Pancreas (tissue), 10 donors: ENCODE data around the gene KLHL26. TPM values are rescaled to one million over a fixed set of nuclear protein-coding genes. Genes with fewer than 3 reads are reported as not detected.
A peak's percentile ranks its signal among the peaks of the same experiment; 100 is the strongest.

ENCODE experiments used
- ATAC-seq, 4 donors: fragments of 200-7000 bp; cut with Tn5 transposase; one replicate each; pipeline versions ENCODE4 v1.8.0 to v1.9.1; 2020; ENCODE audit warnings: mild to moderate bottlenecking in 4 of 4, moderate library complexity in 4 of 4
- DNase-seq, 6 donors: peaks; one replicate each; pipeline ENCODE4 v3.0.0-alpha.2; 2020
- FAIRE-seq: peaks from 2 replicates; lab custom pipeline; 2012; peaks lifted over from hg19 to GRCh38; lab: Jason Lieb, UNC
- H3K27ac ChIP-seq, 4 donors: fragments of 200-600 bp; sonication (generic); 1 replicate in 3 of 4; 2 replicates in 1 of 4; pipeline versions ENCODE4 v1.5.0 to v1.8.0; 2020
- H3K27me3 ChIP-seq, 4 donors: fragments of 200-600 bp; one replicate each; pipeline ENCODE4 v1.8.0; 2021
- H3K36me3 ChIP-seq, 3 donors: fragments of 200-600 bp; sonication (generic) in 1 of 3; one replicate each; pipeline versions ENCODE4 v1.5.0 to v1.8.0; 2020 to 2021
- H3K4me1 ChIP-seq, 3 donors: fragments of 200-600 bp; one replicate each; pipeline ENCODE4 v1.8.0; 2021
- H3K4me3 ChIP-seq, 4 donors: fragments of 200-600 bp; sonication (generic) in 2 of 4; one replicate each; pipeline versions ENCODE4 v1.5.0 to v1.8.0; 2020 to 2021
- H3K9me3 ChIP-seq, 4 donors: fragments of 200-600 bp; one replicate each; pipeline ENCODE4 v1.8.0; 2021
- WGBS, 2 donors: extraction: QIAGEN DNeasy Blood & Tissue Kit; methylation state at CpG; one replicate each; pipeline ENCODE4 v1.1.7; 2013; 5-methylcytosine and 5-hydroxymethylcytosine counted together
- intact Hi-C, 3 donors: fragments of 100-400 bp; cut with DNase I; formaldehyde crosslinking; loops; one replicate each; pipeline versions ENCODE4 v1.11.1 to v1.14.2; 2022
- polyA plus RNA-seq, 2 donors: library from polyadenylated mRNA; stranded (reverse); fragments of 200-250 nt; gene quantifications; one replicate each; pipeline ENCODE4 v1.2.3, GENCODE V29; 2013
- total RNA-seq, 6 donors: library from RNA; stranded (reverse); fragmentation: NEBNext Ultra II Directional in 4 of 6; extraction: Animal tissue kit (Norgen Biotek cat#: 25700) in 4 of 6; gene quantifications; one replicate each; pipeline versions ENCODE4 v1.2.1 to v1.2.4, GENCODE V29; 2021 to 2023
- TF ChIP-seq, protein P1 (sequence below), 4 donors: fragments of 200-600 bp; sonication (generic) in 3 of 4; IDR thresholded peaks; one replicate each; pipeline versions ENCODE4 v1.5.0 to v1.8.0; 2021; ENCODE audit warnings: antibody characterized with exemption in 4 of 4
- donor health status: healthy with polysubstance abuse.
- donor health status: DM: no; HTN: no; CAD: no; lungs with moderate emphysema.
- donor health status: DM: no; HTN: no; CAD: no.
- donor health status: control.
- donor health status: control.
- donor health status: Bipolar disorder and iron deficiency.
- donor health status: DM: yes; HTN: yes; CAD: no.
- donor health status: DM: no; HTN: no; CAD: no.
- donor health status: DM: no; HTN: no; CAD: no.
- donor health status: DM: yes; HTN: yes; CAD: no.

KLHL26 gene
- total and polyA plus RNA-seq, 8 donors: 3.2 to 7.8 (median 5.0) TPM

DNA sequence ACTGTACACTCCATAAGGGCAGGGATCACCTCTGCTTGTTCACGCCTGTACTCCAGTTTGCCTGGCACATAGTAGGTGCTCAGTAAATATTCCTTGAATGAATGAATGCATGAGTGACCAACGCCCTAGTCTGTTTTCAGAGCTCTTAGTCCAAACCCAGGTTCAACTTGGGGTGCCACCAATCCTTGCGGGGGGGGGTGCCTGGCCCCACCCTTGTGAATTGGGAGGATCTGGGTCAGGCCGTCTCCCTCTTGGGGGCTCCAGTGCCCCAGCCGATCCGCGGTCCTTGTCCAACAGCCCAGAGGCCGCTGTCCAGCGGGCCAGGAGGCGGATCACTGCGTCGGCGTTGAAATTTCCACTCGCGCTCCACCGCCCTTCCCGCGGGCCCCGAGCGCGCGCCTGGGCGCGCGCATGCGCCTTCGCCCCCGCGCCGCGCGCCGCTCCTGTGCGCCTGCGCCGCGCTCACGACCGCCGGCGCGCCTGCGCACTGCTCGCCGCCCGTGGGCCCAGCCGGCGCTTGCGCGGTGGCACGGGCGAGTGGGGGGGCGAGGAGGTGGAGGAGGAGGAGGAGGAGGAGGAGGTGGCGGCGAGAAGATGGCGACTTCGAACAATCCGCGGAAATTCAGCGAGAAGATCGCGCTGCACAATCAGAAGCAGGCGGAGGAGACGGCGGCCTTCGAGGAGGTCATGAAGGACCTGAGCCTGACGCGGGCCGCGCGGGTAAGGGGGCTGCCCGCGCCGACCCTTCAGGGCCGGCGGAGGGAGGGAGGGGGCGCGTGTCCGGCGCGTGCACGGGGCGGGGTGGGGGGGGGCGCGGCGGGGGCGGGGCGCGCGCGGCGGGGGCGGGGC lies 46.5 kb downstream of the KLHL26 start, which contains the start of gene CRTC1:
TSS of gene CRTC1 (plus strand) at position 572 of the 849 bp plus-strand sequence. CDS start at position 595, 23 bp downstream.
- FAIRE-seq: no peak
- no peaks in the 10 kb centered on the region for H3K27me3 ChIP-seq
- intact Hi-C loops: no loop called here

DNA sequence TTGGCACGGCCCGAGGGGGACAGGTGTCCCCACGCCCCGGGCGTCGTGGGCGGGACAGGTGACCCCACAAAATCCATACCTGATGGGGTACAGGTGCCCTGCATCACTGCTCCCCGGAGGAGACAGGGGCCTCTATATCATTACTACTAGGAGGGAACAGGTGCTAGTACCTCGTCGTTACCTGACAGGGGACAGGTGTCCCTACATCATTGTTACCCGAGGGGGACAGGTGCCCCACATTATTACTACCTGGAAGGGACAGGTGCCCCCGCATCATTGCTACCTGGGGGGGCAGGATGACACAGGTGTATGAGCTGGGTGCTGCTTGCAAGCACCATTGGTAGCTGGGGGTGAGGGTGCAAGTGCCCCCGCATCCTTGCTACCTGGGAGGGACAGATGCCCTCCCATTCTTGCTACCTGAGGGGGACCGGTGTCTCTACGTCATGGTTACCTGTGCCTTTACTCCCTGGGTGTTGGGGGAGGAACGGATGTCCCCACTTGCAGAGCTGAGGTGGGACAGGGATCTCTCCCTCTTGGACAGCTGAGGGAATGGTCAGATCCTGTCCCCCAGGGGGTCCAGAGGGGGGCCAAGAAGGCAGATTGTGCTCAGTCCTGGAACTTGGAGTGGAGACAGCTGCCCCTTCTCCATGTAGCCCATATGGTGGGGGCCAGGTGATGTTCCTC lies 47.3 kb downstream of the KLHL26 start:
- Histone ChIP-seq H3K4me3 (peak overlapping the region; percentile 35 to 55 (median 44)), H3K9me3 (no peaks in the 10 kb centered on the region), H3K27ac (no peak overlapping the region), H3K27me3 (no peaks in the 10 kb centered on the region), H3K4me1 (peaks cover 0 to 3% (median 3%) of the 10 kb centered on the region in 3 donors), H3K36me3 (no peaks in the 10 kb centered on the region)
- 6 to 7% methylated on average over 14 to 16 of the region's 16 CpGs for WGBS, 2 donors
- intact Hi-C loops: no loop called here
- TF ChIP-seq, protein P1, sequence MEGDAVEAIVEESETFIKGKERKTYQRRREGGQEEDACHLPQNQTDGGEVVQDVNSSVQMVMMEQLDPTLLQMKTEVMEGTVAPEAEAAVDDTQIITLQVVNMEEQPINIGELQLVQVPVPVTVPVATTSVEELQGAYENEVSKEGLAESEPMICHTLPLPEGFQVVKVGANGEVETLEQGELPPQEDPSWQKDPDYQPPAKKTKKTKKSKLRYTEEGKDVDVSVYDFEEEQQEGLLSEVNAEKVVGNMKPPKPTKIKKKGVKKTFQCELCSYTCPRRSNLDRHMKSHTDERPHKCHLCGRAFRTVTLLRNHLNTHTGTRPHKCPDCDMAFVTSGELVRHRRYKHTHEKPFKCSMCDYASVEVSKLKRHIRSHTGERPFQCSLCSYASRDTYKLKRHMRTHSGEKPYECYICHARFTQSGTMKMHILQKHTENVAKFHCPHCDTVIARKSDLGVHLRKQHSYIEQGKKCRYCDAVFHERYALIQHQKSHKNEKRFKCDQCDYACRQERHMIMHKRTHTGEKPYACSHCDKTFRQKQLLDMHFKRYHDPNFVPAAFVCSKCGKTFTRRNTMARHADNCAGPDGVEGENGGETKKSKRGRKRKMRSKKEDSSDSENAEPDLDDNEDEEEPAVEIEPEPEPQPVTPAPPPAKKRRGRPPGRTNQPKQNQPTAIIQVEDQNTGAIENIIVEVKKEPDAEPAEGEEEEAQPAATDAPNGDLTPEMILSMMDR (IDR thresholded peaks at IDR 0.05): no peak
- DNase-seq (peak in 4 of 6 donors; percentile 34 to 54 (median 42)), ATAC-seq (no peak), FAIRE-seq (no peak)

More for the DNA sequence above, 46.5 kb downstream of the KLHL26 start, which contains the start of gene CRTC1:
- ATAC-seq (peak; percentile 86 to 97 (median 94)), DNase-seq (peak; percentile 90 to 96 (median 94))
- H3K4me1 ChIP-seq: peaks cover 0 to 3% (median 3%) of the 10 kb centered on the region in 3 donors
- H3K9me3 ChIP-seq: no peaks in the 10 kb centered on the region
- TF ChIP-seq, protein P1 (IDR thresholded peaks at IDR 0.05): no peak
- WGBS, 2 donors: 1% methylated on average over 69 to 76 of the region's 93 CpGs
- no peaks in the 10 kb centered on the region for H3K36me3 ChIP-seq
- H3K4me3 ChIP-seq: peak within 1 kb of the TSS; percentile 35 to 55 (median 44)
- H3K27ac ChIP-seq: peak within 1 kb of the TSS in 3 of 4 donors; percentile 55 to 72 (median 67)

DNA sequence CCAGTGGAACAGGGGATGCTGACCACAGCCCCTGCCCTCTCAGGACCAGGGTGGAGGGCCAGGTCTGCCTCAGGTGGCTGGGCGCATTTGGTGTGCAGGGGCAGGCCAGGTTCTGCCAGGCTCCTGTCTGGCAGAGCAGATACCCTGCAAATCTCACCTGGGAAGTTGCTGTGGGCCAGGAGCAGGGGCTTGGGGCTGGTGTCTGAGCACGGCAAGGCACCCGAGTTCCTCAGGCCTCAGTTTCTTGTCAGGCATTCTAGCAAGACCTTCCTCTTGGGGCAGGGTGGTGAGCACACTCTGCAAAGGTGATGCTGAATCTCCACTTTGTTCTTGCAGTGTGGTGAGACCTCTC lies 47.8 kb downstream of the KLHL26 start:
- Histone ChIP-seq H3K4me1 (peaks cover 0 to 3% (median 3%) of the 10 kb centered on the region in 3 donors), H3K27me3 (no peaks in the 10 kb centered on the region), H3K9me3 (no peaks in the 10 kb centered on the region), H3K27ac (no peak overlapping the region), H3K4me3 (peak overlapping the region in 3 of 4 donors; percentile 38 to 55 (median 51)), H3K36me3 (no peaks in the 10 kb centered on the region)
- TF ChIP-seq, protein P1 (IDR thresholded peaks at IDR 0.05): no peak
- DNase-seq: peak in 2 of 6 donors; percentile 36 to 54
- no peak for FAIRE-seq
- intact Hi-C loops: no loop called here
- no peak for ATAC-seq
- WGBS, 2 donors: 48 to 65% methylated on average over 3 of the region's 3 CpGs

DNA sequence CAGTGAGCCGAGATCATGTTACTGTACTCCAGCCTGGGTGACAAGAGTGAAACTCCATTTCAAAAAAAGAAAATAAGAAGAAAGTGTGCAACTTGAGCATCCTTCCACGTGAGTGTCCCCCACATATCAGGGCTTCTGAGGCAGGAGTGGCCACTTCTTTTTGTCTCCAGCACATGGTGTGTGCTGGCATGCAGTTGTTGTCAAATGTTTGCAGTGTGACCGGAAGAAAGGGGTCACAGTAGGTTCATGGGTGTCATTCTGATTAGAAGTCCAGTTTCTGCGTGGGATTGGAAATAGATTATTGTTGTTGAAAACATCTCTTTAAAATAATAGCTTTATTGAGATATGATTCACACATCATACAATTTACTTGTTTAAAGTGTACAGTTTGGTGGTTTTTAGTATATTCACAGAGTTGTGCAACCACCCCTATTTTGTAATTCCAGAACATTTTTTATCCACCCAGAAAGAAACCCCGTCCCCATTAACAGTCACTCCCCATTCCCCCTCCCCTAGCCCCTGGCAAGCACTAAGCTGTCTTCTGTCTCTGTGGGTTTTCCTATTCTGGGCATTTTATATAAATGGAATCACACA lies 48.9 kb downstream of the KLHL26 start:
- ATAC-seq (no peak), FAIRE-seq (no peak)
- no peak overlapping the region for H3K27ac ChIP-seq

More for the DNA sequence above, 48.9 kb downstream of the KLHL26 start:
- whole genome bisulfite sequencing, 2 donors: 72 to 77% methylated on average over 5 of the region's 5 CpGs
- Histone ChIP-seq H3K9me3 (no peaks in the 10 kb centered on the region), H3K4me3 (no peak overlapping the region), H3K36me3 (no peaks in the 10 kb centered on the region), H3K4me1 (peaks cover 0 to 3% (median 3%) of the 10 kb centered on the region in 3 donors), H3K27me3 (no peaks in the 10 kb centered on the region)
- intact Hi-C loops: no loop called here
- TF ChIP-seq, protein P1 (IDR thresholded peaks at IDR 0.05): no peak
- DNase-seq: peak in 1 of 6 donors; percentile 2
